ENCODE data around the gene UBALD2.
"Not testable (repeated sequence)": the region's sequence is repeated elsewhere in the genome, so short reads cannot be mapped to it uniquely, and the experiment has no call there.

The UBALD2 gene

DNA sequence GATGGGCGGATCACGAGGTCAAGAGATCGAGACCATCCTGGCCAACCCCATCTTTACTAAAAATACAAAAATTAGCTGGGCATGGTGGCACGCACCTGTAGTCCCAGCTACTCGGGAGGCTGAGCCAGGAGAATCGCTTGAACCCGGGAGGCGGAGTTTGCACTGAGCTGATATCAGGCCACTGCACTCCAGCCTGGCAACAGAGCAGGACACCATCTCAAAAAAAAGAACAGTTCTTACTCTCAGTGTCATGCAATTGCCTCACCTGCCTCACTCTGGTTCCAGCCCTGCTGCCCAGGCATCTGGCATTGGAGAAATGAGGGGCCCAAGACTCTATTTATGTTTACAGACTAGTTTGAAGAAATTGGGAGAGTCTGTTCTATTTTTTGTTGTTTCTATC, 20.4 kb upstream of the UBALD2 start:
- not testable (repeated sequence) for DNase-seq (ENCODE audit: low read depth)

DNA sequence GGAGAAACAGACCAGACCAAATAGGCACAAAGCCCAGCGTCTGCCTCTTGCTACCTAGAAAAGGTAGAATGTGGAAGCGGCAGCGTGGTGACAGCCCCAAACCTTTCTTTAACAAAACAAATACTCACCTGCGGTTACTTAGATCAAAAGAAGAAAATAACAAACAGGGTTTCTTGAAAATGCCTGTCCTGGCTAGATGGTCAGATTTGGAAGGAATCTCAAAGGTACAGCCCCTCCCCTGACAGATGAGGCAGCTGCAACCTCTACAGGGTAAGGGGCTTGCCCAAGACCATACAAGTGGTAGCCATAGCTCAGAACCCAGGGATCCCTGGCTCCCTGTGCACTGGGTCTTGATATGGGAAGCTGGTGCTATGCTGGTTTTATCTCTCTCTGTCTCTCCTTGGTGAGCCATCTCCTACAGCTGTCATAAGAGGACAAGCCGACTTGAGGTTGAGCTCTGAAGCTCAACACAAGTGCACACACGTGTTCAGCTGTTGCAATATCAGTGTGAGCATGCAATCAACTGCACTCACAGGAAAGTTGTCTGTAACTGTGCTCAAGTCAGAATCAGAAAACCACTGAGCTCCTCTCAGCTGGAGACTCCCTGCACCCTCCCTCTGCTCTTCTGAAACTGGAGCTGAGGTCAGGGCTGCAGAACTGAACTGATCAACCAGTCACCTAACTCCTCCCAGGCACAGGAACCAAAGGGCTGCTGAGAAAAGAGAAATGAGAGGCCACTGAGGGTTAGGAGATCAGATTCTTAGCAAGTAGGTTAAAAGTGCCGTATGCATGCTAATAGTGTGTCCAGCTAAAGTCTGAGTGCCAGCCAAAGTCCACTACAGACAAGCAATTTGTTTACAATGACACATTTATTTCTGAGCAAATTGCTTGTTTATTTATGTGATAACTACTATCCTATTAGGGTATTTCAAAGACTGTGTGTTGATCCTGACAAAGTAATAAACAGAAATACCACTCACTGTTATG, 18.8 kb upstream of the UBALD2 start:
- DNase-seq (ENCODE audit: low read depth): no peak

DNA sequence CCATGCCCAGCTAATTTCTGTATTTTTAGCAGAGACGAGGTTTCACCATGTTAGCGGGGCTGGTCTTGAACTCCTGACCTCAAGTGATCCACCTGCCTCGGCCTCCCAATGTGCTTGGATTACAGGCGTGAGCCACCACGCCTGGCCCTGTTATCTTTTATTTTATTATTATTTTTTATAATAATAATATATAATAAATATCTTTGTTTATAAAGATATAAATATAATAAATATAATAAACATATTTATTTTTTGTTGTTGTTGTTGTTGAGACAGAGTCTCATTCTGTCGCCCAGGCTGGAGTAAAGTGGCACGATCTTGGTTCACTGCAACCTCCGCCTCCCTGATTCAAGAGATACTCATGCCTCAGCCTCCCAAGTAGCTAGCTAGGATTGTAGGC, 17.8 kb upstream of the UBALD2 start:
- no peak for DNase-seq (ENCODE audit: low read depth)

DNA sequence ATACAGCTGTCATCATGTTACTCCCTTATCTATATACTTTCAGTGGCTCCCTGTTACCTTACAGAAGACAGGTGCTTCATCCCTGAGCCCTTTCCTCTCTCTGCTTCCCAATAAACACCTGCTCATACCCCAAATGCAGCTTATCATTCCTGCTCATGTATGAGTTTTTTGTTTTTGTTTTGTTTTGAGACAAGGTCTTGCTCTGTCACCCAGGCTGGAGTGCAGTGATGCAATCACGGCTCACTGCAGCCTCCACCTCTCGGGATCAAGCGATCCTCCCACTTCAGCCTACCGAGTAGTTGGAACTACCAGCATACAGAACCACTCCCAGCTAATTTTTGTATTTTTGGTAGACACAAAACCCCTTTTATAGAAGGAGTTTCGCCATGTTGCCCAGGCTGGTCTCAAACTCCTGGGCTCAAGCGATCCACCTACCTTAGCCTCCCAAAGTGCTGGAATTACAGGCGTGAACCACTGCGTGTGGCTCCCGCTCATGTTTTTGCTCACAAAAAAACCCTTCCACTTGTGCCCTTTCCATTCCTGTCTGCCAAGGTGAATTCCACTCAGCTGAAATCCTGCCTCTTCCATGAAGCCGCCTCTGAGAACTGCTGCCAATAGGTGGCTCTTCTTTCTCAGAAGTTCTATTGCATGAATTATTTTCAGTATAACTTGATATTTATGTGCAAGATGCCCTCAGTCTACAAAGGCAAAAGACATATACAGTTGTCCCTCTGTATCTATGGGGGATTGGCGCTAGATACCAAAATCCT, 16.9 kb upstream of the UBALD2 start:
- no peak for DNase-seq (ENCODE audit: low read depth)

- DNase-seq (ENCODE audit: low read depth): no peak
Measured at GRCh38 chr17:76250141-76250540, 15.0 kb upstream of the UBALD2 start.

GRCh38 chr17:76251478-76252039, 13.6 kb upstream of the UBALD2 start:
- DNase-seq (ENCODE audit: low read depth): no peak

GRCh38 chr17:76252040-76252954, 12.9 kb upstream of the UBALD2 start:
- DNase-seq (ENCODE audit: low read depth): no peak

GRCh38 chr17:76252967-76253766, 12.0 kb upstream of the UBALD2 start:
- not testable (repeated sequence) for DNase-seq (ENCODE audit: low read depth)

DNA sequence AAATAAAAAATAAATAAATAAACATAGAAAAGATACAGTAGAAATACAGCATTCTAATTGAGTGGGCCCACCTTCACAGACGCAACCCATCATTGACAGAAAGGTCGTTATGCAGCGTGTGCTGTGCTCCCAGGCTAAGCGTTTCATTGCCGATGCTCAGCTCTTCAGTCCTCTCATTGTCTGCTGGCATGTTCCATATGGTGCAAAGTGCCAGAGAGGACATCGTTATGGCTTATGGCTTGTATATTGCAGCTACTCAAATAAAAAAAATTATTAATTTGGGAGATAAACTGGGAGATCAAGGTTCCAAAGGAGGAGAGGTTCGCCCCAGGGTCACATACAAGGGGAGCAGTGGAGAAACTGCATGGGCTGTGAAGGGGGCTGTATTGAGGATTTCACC, 11.3 kb upstream of the UBALD2 start:
- DNase-seq (ENCODE audit: low read depth): no peak

DNA sequence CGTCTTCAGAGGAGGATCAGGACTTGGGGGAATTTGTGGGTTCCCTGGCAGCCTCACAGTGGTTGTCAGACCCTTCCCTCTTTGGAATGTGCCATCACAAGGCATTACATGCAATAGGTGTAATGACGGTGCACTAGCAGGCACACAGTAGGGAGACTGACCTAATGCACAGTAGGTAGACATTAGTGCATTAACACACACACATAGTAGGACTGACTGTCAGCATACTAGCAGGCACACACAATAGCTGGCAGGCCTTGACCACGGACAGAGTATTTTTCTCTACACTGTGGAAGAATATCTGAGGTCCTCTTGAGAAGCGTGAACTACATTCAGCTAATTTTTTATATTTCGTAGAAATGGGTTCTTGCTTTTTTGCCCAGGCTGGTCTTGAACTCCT, 10.9 kb upstream of the UBALD2 start:
- no peak for DNase-seq (ENCODE audit: low read depth)

DNA sequence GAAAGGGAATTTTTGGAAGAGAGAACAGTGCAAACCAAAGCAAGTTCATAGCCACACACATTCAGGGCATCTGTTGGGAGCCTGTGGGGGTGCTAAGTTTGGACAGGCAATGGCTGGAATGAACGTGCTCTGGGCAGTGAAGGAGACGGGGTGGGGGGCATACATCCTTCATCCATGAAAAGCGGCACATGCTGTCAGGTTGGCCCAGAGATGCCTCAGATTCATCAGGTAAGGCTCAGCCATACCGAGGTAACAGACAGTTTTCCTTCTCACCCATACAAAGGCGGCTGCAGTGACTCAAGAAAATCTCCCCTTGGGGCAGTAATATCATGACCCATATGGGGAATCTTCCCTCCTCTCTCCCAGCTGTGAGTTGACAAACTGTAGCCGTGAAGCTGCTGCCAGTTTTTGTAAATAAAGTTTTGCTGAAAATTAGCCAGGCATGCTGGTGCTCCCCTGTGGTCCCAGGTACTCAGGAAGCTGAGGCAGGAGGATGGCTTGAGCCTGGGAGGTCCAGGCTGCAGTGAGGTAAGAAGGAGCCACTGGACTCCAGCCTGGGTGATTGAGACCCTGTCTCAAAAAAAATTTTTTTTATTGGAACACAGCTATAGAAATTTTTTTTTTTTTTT, 9.2 kb upstream of the UBALD2 start:
- no peak for DNase-seq (ENCODE audit: low read depth)

GRCh38 chr17:76256430-76257050, 8.6 kb upstream of the UBALD2 start:
- DNase-seq (ENCODE audit: low read depth): not testable (repeated sequence)

- DNase-seq (ENCODE audit: low read depth): no peak
Measured at GRCh38 chr17:76260220-76260619, 4.9 kb upstream of the UBALD2 start.

GRCh38 chr17:76260669-76261068, 4.5 kb upstream of the UBALD2 start:
- DNase-seq (ENCODE audit: low read depth): no peak

GRCh38 chr17:76261421-76262215, 3.5 kb upstream of the UBALD2 start:
- no peak for DNase-seq (ENCODE audit: low read depth)

- no peak for DNase-seq (ENCODE audit: low read depth)
Measured at GRCh38 chr17:76262732-76263344, 2.3 kb upstream of the UBALD2 start.

- no peak for DNase-seq (ENCODE audit: low read depth)
Measured at GRCh38 chr17:76263896-76264295, 1.3 kb upstream of the UBALD2 start.

DNA sequence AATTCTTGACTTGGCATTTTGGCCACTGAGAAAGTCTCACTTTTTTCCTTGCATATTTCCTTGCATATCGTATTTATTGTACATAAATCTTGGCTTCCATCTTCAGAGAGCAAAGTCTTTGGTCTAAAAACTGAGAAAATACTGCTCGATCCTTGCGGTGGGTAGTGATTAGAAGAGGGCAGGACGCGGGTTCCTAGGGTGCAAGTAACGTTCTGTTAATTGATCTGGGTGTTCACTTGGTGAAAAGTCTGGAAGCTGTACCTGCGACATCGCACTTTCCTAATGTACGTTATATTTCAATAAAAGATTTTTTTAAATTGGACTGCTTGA, 758 bp upstream of the UBALD2 start:
- no peak for DNase-seq (ENCODE audit: low read depth)
